PC-3 (cell line): Measurements from ENCODE around the gene C1QB. TPM values are rescaled to one million over a fixed set of nuclear protein-coding genes. Genes with fewer than 3 reads are reported as not detected.

Experiments used
- ATAC-seq: fragments of 200-7000 bp; cut with Tn5 transposase; 2 replicates; pipeline ENCODE4 v1.9.1; 2020; ENCODE audit warnings: mild to moderate bottlenecking, moderate library complexity
- BruUV-seq: library from RNA; stranded (reverse); fragments of 400-500 nt; replicated peaks from 2 replicates; lab custom pipeline; 2021; lab: Mats Ljungman, UMichigan
- CTCF ChIA-PET: fragments of 300-600 bp; sonication (Branson Sonifier 250); formaldehyde crosslinking; loops from one replicate; lab custom pipeline; 2022; ENCODE audit warnings: antibody characterized with exemption; lab: Charles Lee
- POLR2A ChIA-PET: fragments of 300-600 bp; sonication (Branson Sonifier 250); formaldehyde crosslinking; loops from one replicate; lab custom pipeline; 2022; ENCODE audit warnings: antibody characterized with exemption; ENCODE audit not compliant: unreplicated experiment; lab: Charles Lee
- DNase-seq: peaks from one replicate; pipeline ENCODE4 v3.0.0-alpha.2; 2015
- H2AFZ ChIP-seq: fragments of 300-600 bp; sonication (generic); 2 replicates; pipeline ENCODE4 v1.6.0; 2016; ENCODE audit warnings: antibody characterized with exemption, low read length
- H3F3A ChIP-seq: fragments of 300-600 bp; sonication (generic); one replicate; pipeline ENCODE4 v1.6.0; 2017; ENCODE audit warnings: antibody characterized with exemption, low read length, control low read depth, mild to moderate bottlenecking; ENCODE audit not compliant: unreplicated experiment
- H3K27ac ChIP-seq: fragments of 300-600 bp; sonication (generic); 2 replicates; pipeline ENCODE4 v1.5.1; 2016; ENCODE audit warnings: mild to moderate bottlenecking, low read length
- H3K27me3 ChIP-seq: fragments of 300-600 bp; sonication (generic); 2 replicates; pipeline ENCODE4 v1.6.1; 2016; ENCODE audit warnings: low read length, mixed read lengths
- H3K36me3 ChIP-seq: fragments of 300-600 bp; sonication (generic); 2 replicates; pipeline ENCODE4 v1.6.1; 2016; ENCODE audit warnings: low read depth, mixed run types, low read length, mixed read lengths
- H3K4me1 ChIP-seq: fragments of 300-600 bp; sonication (generic); 2 replicates; pipeline ENCODE4 v1.5.1; 2016; ENCODE audit warnings: low read length; ENCODE audit not compliant: insufficient read depth
- H3K4me2 ChIP-seq: fragments of 300-600 bp; sonication (generic); 2 replicates; pipeline ENCODE4 v1.6.0; 2016; ENCODE audit warnings: low read length
- H3K4me3 ChIP-seq: fragments of 300-600 bp; sonication (generic); 2 replicates; pipeline ENCODE4 v1.5.1; 2016; ENCODE audit warnings: mild to moderate bottlenecking, low read length, mixed read lengths
- H3K79me2 ChIP-seq: fragments of 300-600 bp; sonication (generic); 2 replicates; pipeline ENCODE4 v1.6.1; 2017; ENCODE audit warnings: low read length, mixed read lengths
- H3K9ac ChIP-seq: fragments of 300-600 bp; sonication (generic); 2 replicates; pipeline ENCODE4 v1.6.0; 2016; ENCODE audit warnings: mild to moderate bottlenecking, low read length
- H3K9me2 ChIP-seq: fragments of 300-600 bp; sonication (generic); replicated peaks from 2 replicates; pipeline ENCODE4 v1.6.1; 2016; ENCODE audit warnings: mixed run types, low read length, mixed read lengths
- H3K9me3 ChIP-seq: fragments of 300-600 bp; sonication (generic); 2 replicates; pipeline ENCODE4 v1.6.1; 2016; ENCODE audit warnings: low read length, mixed read lengths
- H4K20me1 ChIP-seq: fragments of 300-600 bp; sonication (generic); 2 replicates; pipeline ENCODE4 v1.6.1; 2016; ENCODE audit warnings: low read length, mixed read lengths
- CTCF ChIP-seq: fragments of 300-600 bp; sonication (generic); conservative IDR thresholded peaks from 2 replicates; pipeline ENCODE4 v1.5.1; 2017; ENCODE audit warnings: antibody characterized with exemption, low read depth, mild to moderate bottlenecking, low read length
- EZH2 ChIP-seq: fragments of 300-600 bp; sonication (generic); IDR thresholded peaks from one replicate; pipeline ENCODE4 v1.6.1; 2017; ENCODE audit warnings: antibody characterized with exemption, mild to moderate bottlenecking, low read length; ENCODE audit not compliant: unreplicated experiment
- EZH2phosphoT487 ChIP-seq: fragments of 300-600 bp; sonication (generic); IDR thresholded peaks from 2 replicates; pipeline ENCODE4 v1.6.1; 2018; ENCODE audit warnings: mild to moderate bottlenecking, antibody characterized with exemption, low read length, borderline replicate concordance
- intact Hi-C: fragments of 100-400 bp; cut with micrococcal nuclease; formaldehyde crosslinking; loops from 2 replicates; pipeline ENCODE4 v1.9.0; 2023
- total RNA-seq: library from RNA; depleted of rRNA; stranded (reverse); fragments of >200 nt; gene quantifications from 2 replicates; pipeline ENCODE4 v1.2.3, GENCODE V29; 2014

The C1QB gene
- total RNA-seq, 1 experiment from 2014 or later: not detected

DNA sequence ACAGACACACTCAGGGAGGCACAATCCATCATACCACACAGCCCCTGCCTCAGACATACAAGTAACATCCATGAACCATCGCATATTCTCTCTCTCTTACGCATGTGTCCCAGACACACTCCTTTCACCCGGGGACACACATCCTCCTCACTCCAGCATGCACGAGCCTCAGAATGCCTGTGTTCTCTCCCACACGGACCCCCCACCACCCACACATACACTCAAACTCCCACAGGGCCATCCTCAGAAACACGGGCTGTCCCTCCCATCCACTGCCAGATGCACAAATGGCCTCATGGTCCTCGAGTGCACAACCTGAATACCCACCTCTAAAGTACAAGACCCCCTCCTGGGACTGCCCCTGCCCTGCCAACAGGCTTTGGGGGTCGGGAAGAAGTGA lies 11.8 kb upstream of the C1QB start:
- no peak overlapping the region for H3K4me3 ChIP-seq
- POLR2A ChIA-PET: no interaction called here
- H2AFZ ChIP-seq: no peak overlapping the region
- no peaks in the 10 kb centered on the region for H3K27me3 ChIP-seq
- intact Hi-C loops: no loop called here
- no peaks in the 10 kb centered on the region for H4K20me1 ChIP-seq
- no peak overlapping the region for H3K27ac ChIP-seq
- TF ChIP-seq EZH2phosphoT487: no peak
- TF ChIP-seq CTCF: no peak
- no peak for TF ChIP-seq EZH2
- H3K4me1 ChIP-seq: peaks cover 7% of the 10 kb centered on the region
- CTCF ChIA-PET: interaction anchor here (1.0 kb wide), 1 partner anchor 114 kb away, joined by 4 read pairs; no protein-coding TSS in a partner anchor
- H3K4me2 ChIP-seq: no peak overlapping the region
- H3K9me2 ChIP-seq: no peaks in the 10 kb centered on the region
- H3K9ac ChIP-seq: no peak overlapping the region
- no peaks in the 10 kb centered on the region for H3K36me3 ChIP-seq
- H3F3A ChIP-seq: no peaks in the 10 kb centered on the region
- no peaks in the 10 kb centered on the region for H3K9me3 ChIP-seq
- ATAC-seq: no peak
- no peaks in the 10 kb centered on the region for H3K79me2 ChIP-seq
- no TSS peak for BruUV-seq
- no peak for DNase-seq

- no peak overlapping the region for H2AFZ ChIP-seq
- no peak overlapping the region for H3K9ac ChIP-seq
- no peaks in the 10 kb centered on the region for H3K36me3 ChIP-seq
- no peak overlapping the region for H3K27ac ChIP-seq
- TF ChIP-seq CTCF (peak; percentile 91), EZH2phosphoT487 (no peak)
- no peaks in the 10 kb centered on the region for H4K20me1 ChIP-seq
- no peaks in the 10 kb centered on the region for H3K79me2 ChIP-seq
- H3K9me3 ChIP-seq: no peaks in the 10 kb centered on the region
- H3K4me1 ChIP-seq: peaks cover 15% of the 10 kb centered on the region
- intact Hi-C loops: loop anchor here (1.0 kb wide), 1 partner anchor 222 kb away; no protein-coding TSS in a partner anchor
- DNase-seq (peak; percentile 69), ATAC-seq (peak; percentile 90)
- no peaks in the 10 kb centered on the region for H3K9me2 ChIP-seq
- H3F3A ChIP-seq: no peaks in the 10 kb centered on the region
- ChIA-PET POLR2A (no interaction called here), CTCF (interaction anchor here (1.0 kb wide), 1 partner anchor 114 kb away, joined by 4 read pairs; no protein-coding TSS in a partner anchor)
- H3K27me3 ChIP-seq: no peaks in the 10 kb centered on the region
- no TSS peak for BruUV-seq
- no peak overlapping the region for H3K4me3 ChIP-seq
- peak overlapping the region; percentile 38; the same call in 1 of the 2 replicates for H3K4me2 ChIP-seq
Measured at GRCh38 chr1:22641906-22642636, 11.0 kb upstream of the C1QB start.

DNA sequence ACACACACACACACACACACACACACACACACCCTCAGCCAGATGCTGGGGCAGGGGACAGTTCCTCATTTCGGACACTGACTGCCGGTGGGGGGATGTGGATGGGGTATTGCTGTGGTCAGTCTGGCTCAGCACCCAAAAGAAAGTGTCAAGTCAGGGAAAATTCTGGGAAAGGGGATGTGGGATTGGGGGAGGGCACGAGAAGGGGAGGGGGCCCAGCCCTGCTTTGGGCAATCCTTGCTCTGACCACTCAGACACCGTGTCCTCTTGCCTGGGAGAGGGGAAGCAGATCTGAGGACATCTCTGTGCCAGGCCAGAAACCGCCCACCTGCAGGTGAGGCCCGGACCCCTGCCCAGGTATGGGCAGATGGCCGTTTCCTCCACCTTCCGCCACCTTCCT lies 9.7 kb upstream of the C1QB start, which contains the start of gene C1QC:
Gene C1QC, plus strand, starts transcription at position 253 of the 400 bp plus-strand sequence. CDS start 391 bp downstream, outside the sequence.
- Histone ChIP-seq H3K27ac (no peak within 1 kb of the TSS), H3K79me2 (no peaks in the 10 kb centered on the region), H3K4me3 (no peak within 1 kb of the TSS), H3K4me1 (peaks cover 15% of the 10 kb centered on the region), H4K20me1 (no peaks in the 10 kb centered on the region), H2AFZ (no peak within 1 kb of the TSS), H3K4me2 (no peak within 1 kb of the TSS), H3K9me3 (no peaks in the 10 kb centered on the region), H3K36me3 (no peaks in the 10 kb centered on the region), H3K9me2 (no peaks in the 10 kb centered on the region), H3F3A (no peaks in the 10 kb centered on the region), H3K9ac (no peak within 1 kb of the TSS), H3K27me3 (no peaks in the 10 kb centered on the region)
- no peak for TF ChIP-seq CTCF
- no peak for TF ChIP-seq EZH2phosphoT487
- TF ChIP-seq EZH2: no peak
- ChIA-PET CTCF (no interaction called here), POLR2A (no interaction called here)
- intact Hi-C loops: no loop called here
- no peak for DNase-seq
- ATAC-seq: no peak
- no TSS peak for BruUV-seq
